Measurements from ENCODE around the gene TGM6.
A peak's percentile ranks its signal among the peaks of the same experiment; 100 is the strongest.

The TGM6 gene

GRCh38 chr20:2459981-2460751, 79.5 kb downstream of the TGM6 start:
- no peak for DNase-seq

GRCh38 chr20:2460752-2461424, 80.2 kb downstream of the TGM6 start:
- DNase-seq: no peak

GRCh38 chr20:2462484-2462883, 81.8 kb downstream of the TGM6 start:
- no peak for DNase-seq

- no peak for DNase-seq
These were observed 83.1 kb downstream of the TGM6 start for GRCh38 chr20:2463616-2464365.

DNA sequence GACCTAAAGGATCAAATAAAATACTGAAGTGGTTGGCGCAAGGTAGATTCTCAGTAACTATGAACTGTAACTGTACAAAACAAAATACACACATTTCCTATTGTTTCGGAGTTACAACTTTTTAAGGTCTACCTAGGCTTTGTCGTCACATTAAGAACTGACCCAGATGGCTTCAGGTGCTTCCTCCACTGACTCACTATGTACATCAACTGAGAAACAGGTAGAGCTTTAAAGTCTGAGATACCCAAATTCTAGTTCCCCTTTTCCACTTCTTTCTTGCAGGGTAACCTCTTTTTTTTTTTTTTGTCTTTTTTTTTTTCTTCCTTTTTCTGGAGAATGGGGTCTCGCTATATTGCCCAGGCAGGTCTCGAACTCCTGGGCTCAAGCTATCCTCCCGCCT, 84.4 kb downstream of the TGM6 start:
- DNase-seq: no peak

DNA sequence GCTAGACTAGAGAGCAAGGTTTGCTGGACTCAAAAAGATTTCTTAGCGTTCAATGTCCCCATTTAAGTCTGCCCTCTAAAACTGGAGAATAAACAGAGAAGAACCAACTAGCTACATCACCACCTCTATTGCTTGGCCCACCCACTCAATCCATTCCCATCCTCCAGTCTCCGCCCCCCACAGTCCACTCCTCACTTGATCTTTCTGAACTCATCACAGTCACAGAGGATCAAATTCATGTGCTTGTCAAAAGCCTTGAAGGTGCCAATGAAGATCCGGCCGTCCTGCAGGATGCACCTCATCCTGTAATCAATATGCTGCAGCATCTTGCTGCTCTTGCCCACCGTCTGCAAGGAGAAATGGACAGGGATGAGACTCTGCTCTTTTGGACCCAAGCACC, 86.7 kb downstream of the TGM6 start:
- DNase-seq: no peak

GRCh38 chr20:2468581-2469407, 88.1 kb downstream of the TGM6 start:
- DNase-seq: no peak

DNA sequence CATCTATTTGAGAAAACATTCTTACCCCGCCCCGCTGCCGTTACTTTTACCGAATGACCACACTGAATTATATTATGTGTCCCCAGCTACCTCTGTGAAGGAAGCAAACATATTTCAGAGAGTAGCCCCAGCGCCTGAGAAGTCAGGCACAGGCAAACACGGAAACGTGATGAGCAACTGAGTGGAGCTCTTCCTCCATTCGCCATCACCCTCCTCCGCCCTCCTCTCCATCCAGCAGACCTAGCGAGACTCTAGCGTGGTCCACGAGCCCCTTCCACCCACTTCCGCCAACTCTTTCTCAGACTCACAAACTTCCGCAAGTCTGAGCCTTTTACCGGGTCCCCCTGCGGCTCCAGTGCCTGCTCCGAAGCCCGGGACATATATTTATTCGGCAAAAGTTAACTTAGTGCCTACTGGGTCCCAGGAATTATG, 89.3 kb downstream of the TGM6 start:
- peak; percentile 64 for DNase-seq

- DNase-seq: peak; percentile 95
These were observed 89.9 kb downstream of the TGM6 start, which contains the start of gene SNRPB for GRCh38 chr20:2470423-2471193. SNRPB (minus strand) TSS chr20:2470789; CDS start chr20:2470690, 99 bp downstream.

GRCh38 chr20:2473516-2473915, 92.8 kb downstream of the TGM6 start:
- DNase-seq: no peak

DNA sequence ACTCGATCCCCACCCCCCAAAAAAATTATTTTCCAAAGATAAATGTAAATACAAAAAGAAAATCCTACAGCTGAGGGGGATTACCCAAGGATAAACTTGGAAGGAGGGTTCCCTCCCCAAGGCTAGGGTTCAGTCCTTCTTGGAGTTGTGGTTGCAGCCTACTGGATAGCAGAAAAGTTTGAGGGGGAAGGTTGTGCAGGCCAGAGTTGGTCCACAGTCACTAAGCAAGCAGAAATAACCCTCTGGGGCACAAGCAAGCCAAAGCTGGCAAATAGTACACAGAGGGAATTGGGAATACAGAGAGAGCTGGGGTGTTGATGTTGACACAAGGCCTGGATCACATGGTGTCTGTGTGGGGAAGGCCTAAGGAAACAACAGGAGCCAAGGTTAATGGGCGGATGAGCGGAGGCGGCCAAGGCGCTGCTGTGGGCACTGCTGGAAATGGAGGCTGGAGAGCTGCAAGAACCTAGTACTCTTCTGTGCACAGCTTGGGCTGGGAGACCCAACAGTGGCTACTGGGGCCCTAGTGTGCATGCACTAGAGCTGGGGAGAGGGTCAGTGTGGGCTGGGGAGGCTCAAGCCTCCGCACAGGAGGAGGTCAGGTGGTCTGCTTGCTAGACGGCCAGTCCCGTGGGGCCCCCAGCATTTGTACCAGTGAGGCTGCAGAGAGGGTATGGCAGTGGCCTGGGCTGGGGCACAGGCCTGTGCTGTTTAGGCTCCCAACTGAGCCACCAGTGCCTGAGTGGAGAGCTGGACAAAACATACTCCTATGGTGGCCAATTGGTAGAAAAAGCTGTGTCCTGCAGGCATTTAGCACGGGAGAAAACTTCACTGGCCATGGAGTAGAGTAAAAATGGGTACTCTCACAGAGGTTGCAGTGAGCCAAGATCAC, 95.4 kb downstream of the TGM6 start:
- DNase-seq: no peak

GRCh38 chr20:2476742-2477615, 96.3 kb downstream of the TGM6 start:
- no peak for DNase-seq

DNA sequence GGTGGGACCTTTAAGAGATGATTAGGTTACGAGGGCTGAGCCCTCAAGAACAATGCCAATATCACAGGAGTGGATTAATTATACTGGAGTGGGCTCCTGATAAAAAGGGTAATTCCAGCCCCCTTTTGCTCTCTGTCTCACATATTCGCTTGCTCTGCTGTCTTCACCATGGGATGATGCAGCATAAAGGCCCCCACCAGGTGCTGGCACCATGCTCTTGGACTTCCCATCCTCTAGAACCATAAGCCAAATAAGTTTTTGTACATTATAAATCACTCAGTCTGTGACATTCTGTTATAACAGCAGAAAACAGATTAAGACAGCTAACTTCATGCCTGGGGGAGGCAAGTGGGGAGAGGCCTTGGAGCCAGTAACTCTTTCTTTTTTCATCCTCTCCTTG, 99.7 kb downstream of the TGM6 start:
- DNase-seq: no peak

Data from NK-92 treated with Interleukin-12 subunit alpha and Interleukin-12 subunit beta, amount 100 ng/mL, for 24 hours (cell line).